Ovary (tissue), 9 donors: ENCODE data around the gene KIF5A. TPM values are rescaled to one million over a fixed set of nuclear protein-coding genes. Genes with fewer than 3 reads are reported as not detected.

Experiments
- DNase-seq, 5 donors: peaks; one replicate each; pipeline ENCODE4 v3.0.0-alpha.2; 2019 to 2020
- H3K27ac ChIP-seq, 2 donors: fragments of 200-600 bp; one replicate each; pipeline versions ENCODE4 v1.5.1 to v1.8.0; 2019 to 2022
- H3K27me3 ChIP-seq: fragments of 200-600 bp; one replicate; pipeline ENCODE4 v1.8.0; 2022
- H3K36me3 ChIP-seq: fragments of 200-600 bp; sonication (generic); one replicate; pipeline ENCODE4 v1.5.1; 2019
- H3K4me1 ChIP-seq: one replicate; pipeline ENCODE4 v1.8.1; 2013; ENCODE audit warnings: mild to moderate bottlenecking, moderate library complexity; ENCODE audit not compliant: insufficient read depth
- H3K4me3 ChIP-seq: fragments of 200-600 bp; sonication (generic); one replicate; pipeline ENCODE4 v1.5.1; 2017
- H3K9me3 ChIP-seq, 2 donors: fragments of 200-600 bp in 1 of 2; sonication (generic) in 1 of 2; one replicate each; pipeline versions ENCODE4 v1.5.1 to v1.8.1; 2013 to 2019; ENCODE audit warnings: mild to moderate bottlenecking in 1 of 2, moderate library complexity in 1 of 2
- CTCF ChIP-seq, 3 donors: fragments of 450-650 bp in 2 of 3; fragments of 200-600 bp in 1 of 3; IDR thresholded peaks; one replicate each; pipeline versions ENCODE4 v1.5.1 to v1.8.0; 2016 to 2022; ENCODE audit warnings: antibody characterized with exemption in 3 of 3, mild to moderate bottlenecking in 1 of 3
- EP300 ChIP-seq: sonication (generic); formaldehyde crosslinking; IDR thresholded peaks from one replicate; pipeline ENCODE4 v1.6.1; 2017; ENCODE audit warnings: antibody characterized with exemption
- POLR2A ChIP-seq: fragments of 450-650 bp; IDR thresholded peaks from one replicate; pipeline ENCODE4 v1.6.1; 2017; ENCODE audit warnings: antibody characterized with exemption, mild to moderate bottlenecking, moderate library complexity
- WGBS, 3 donors: extraction: QIAGEN DNeasy Blood & Tissue Kit in 1 of 3; methylation state at CpG; one replicate each; pipeline versions ENCODE4 v1.1.5 to v1.1.7; 2013 to 2017; 5-methylcytosine and 5-hydroxymethylcytosine counted together
- intact Hi-C, 4 donors: fragments of 100-400 bp; cut with DNase I; formaldehyde crosslinking; loops; one replicate each; pipeline versions ENCODE4 v1.11.0 to v1.15.1; 2022 to 2023
- polyA plus RNA-seq, 2 donors: library from polyadenylated mRNA; stranded (reverse); fragments of 200-250 nt in 1 of 2; fragments of 350-450 nt in 1 of 2; fragmentation: Illumina TruSeq in 1 of 2; extraction: RNeasy Lipid Tissue Mini Kit (QIAGEN cat#74804) in 1 of 2; gene quantifications; one replicate each; pipeline ENCODE4 v1.2.3, GENCODE V29; 2013 to 2014
- total RNA-seq, 7 donors: library from RNA; depleted of rRNA in 2 of 7; stranded (reverse); fragments of >200 nt in 2 of 7; fragmentation: NEBNext Ultra II Directional in 3 of 7; extraction: Animal tissue kit (Norgen Biotek cat#: 25700) in 3 of 7; gene quantifications; one replicate each; pipeline versions ENCODE4 v1.1.0 to v1.2.4, GENCODE V29; 2016 to 2023
- donor health status: DM: no; HTN: no; CAD: no; lungs with moderate emphysema.
- donor health status: DM: no; HTN: no; CAD: no.
- donor health status: Bipolar disorder and iron deficiency.
- donor health status: DM: yes; HTN: yes; CAD: no.
- donor health status: DM: no; HTN: no; CAD: no.
- donor health status: DM: yes; HTN: yes; CAD: no.

Gene KIF5A
- total and polyA plus RNA-seq, 9 donors = 0.08 to 0.48 (median 0.30) TPM; not detected in 1

GRCh38 chr12:57600395-57600794, 50.6 kb downstream of the KIF5A start:
- no peaks in the 10 kb centered on the region for H3K36me3 ChIP-seq
- peaks cover 3% of the 10 kb centered on the region for H3K4me1 ChIP-seq
- DNase-seq = no peak
- intact Hi-C loops = no loop called here
- H3K27me3 ChIP-seq = no peaks in the 10 kb centered on the region
- no peaks in the 10 kb centered on the region for H3K9me3 ChIP-seq
- WGBS, 3 donors = 71 to 78% (median 76%) methylated on average over 2 of the region's 2 CpGs
- H3K27ac ChIP-seq = no peak overlapping the region
- H3K4me3 ChIP-seq = no peak overlapping the region
- TF ChIP-seq EP300 = no peak
- no peak for TF ChIP-seq POLR2A
- TF ChIP-seq CTCF (IDR thresholded peaks at IDR 0.05) = no peak

- no peak overlapping the region for H3K27ac ChIP-seq
- H3K36me3 ChIP-seq = no peaks in the 10 kb centered on the region
- no peaks in the 10 kb centered on the region for H3K9me3 ChIP-seq
- no peaks in the 10 kb centered on the region for H3K27me3 ChIP-seq
- H3K4me1 ChIP-seq = peaks cover 3% of the 10 kb centered on the region
- intact Hi-C loops = no loop called here
- TF ChIP-seq POLR2A = no peak
- no peak for TF ChIP-seq EP300
- no peak for TF ChIP-seq CTCF (IDR thresholded peaks at IDR 0.05)
- no peak for DNase-seq
- H3K4me3 ChIP-seq = no peak overlapping the region
These were observed 52.7 kb downstream of the KIF5A start for GRCh38 chr12:57602544-57602943.

- 33 to 37% (median 36%) methylated on average over 2 of the region's 2 CpGs for WGBS, 3 donors
- Histone ChIP-seq H3K4me3 (no peak overlapping the region), H3K27me3 (no peaks in the 10 kb centered on the region), H3K4me1 (peaks cover 3% of the 10 kb centered on the region), H3K27ac (peak overlapping the region in 1 of 2 donors; percentile 94), H3K36me3 (no peaks in the 10 kb centered on the region), H3K9me3 (no peaks in the 10 kb centered on the region)
- DNase-seq = no peak
- no peak for TF ChIP-seq POLR2A
- intact Hi-C loops = no loop called here
These were observed 53.5 kb downstream of the KIF5A start for GRCh38 chr12:57603324-57603723.

GRCh38 chr12:57603815-57604453, 54.1 kb downstream of the KIF5A start:
- Histone ChIP-seq H3K9me3 (no peaks in the 10 kb centered on the region), H3K27me3 (no peaks in the 10 kb centered on the region), H3K4me3 (peak overlapping the region; percentile 56), H3K27ac (peak overlapping the region; percentile 94 to 98), H3K36me3 (no peaks in the 10 kb centered on the region), H3K4me1 (peaks cover 3% of the 10 kb centered on the region)
- TF ChIP-seq CTCF (IDR thresholded peaks at IDR 0.05) (no peak), POLR2A (no peak), EP300 (no peak)
- intact Hi-C loops = no loop called here
- WGBS, 3 donors = 2 to 7% (median 4%) methylated on average over 6 of the region's 6 CpGs
- DNase-seq = peak; percentile 61 to 77 (median 65)

GRCh38 chr12:57604454-57604991, 54.7 kb downstream of the KIF5A start, which contains the start of gene DTX3:
TSS of gene DTX3 (plus strand) at chr12:57604824. CDS start at chr12:57606518, 1,694 bp downstream.
- intact Hi-C loops = no loop called here
- Histone ChIP-seq H3K36me3 (no peaks in the 10 kb centered on the region), H3K4me1 (peaks cover 3% of the 10 kb centered on the region), H3K27ac (peak within 1 kb of the TSS; percentile 94 to 98), H3K4me3 (peak within 1 kb of the TSS; percentile 56), H3K9me3 (no peaks in the 10 kb centered on the region), H3K27me3 (no peaks in the 10 kb centered on the region)
- 1 to 2% (median 1%) methylated on average over 22 to 36 of the region's 36 CpGs for WGBS, 3 donors
- peak; percentile 58 to 72 (median 67) for DNase-seq
- TF ChIP-seq CTCF (IDR thresholded peaks at IDR 0.05) (no peak), POLR2A (no peak), EP300 (no peak)
